HG02973 (cell line): ENCODE data around the gene SRGAP3.

Experiments used
- ATAC-seq: cut with Tn5 transposase; IDR thresholded peaks from one replicate; pipeline ENCODE4 v1.9.1; 2021; ENCODE audit warnings: moderate library complexity; ENCODE audit not compliant: unreplicated experiment

The SRGAP3 gene

GRCh38 chr3:9229325-9229724, 20.1 kb downstream of the SRGAP3 start:
- no peak for ATAC-seq

DNA sequence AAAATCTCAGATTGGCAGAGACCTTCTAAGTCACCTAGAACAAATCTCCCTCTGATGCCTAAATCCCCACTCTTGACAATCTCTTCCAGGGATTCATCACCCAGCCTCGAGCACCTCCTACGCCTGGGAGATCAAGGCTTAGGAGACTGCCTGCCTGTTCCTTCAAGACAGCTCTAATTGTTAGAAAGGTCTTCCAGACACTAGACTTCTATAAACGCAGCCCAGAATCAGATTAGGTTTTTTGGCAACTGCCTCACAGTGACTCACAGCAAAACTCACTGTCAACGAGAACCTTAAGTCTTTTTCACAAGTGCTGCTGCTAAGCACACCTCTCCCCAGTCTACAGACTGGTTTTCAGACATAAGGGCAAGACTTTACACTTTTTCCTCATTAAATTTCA, 23.1 kb downstream of the SRGAP3 start:
- ATAC-seq, result no peak

GRCh38 chr3:9225268-9225667, 24.2 kb downstream of the SRGAP3 start:
- ATAC-seq, result no peak

DNA sequence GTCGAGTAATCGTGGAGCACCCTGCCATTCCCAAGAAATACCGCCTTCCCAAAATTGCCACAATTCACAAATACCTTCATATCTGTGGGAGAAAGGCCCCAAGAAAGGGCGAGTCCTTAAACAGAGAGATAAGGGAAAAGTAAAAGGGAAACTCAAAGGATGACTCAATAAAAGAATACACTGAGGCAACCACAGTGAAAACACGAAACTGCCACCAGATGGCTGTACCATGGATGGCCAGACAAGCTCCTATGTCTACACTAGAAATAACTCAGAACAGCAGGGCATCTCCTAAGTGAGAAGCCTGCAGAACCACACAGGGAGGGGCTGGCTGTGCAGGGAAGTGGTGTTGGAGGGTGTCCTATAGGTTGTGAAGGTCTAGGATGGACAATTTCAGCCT, 25.0 kb downstream of the SRGAP3 start:
- peak; percentile 96 for ATAC-seq

DNA sequence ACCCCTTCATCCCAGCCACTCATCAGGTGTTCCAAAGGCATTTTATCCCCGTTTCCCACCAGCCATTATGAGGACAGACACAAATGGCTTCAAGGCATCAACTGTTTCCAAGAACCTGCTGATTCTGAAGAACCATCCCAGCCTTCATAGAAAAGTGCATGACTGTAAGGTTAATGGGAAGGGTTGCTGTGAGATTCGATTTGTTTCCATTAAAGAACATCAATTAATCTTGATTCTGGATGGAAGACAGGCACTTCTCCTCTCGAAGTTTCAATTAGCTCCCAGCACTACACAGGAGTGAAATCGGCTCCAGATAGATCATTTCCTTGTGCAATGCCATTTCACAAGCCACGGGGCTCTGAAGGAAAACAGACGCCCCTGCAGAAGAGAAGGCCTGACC, 25.8 kb downstream of the SRGAP3 start:
- ATAC-seq, result no peak

DNA sequence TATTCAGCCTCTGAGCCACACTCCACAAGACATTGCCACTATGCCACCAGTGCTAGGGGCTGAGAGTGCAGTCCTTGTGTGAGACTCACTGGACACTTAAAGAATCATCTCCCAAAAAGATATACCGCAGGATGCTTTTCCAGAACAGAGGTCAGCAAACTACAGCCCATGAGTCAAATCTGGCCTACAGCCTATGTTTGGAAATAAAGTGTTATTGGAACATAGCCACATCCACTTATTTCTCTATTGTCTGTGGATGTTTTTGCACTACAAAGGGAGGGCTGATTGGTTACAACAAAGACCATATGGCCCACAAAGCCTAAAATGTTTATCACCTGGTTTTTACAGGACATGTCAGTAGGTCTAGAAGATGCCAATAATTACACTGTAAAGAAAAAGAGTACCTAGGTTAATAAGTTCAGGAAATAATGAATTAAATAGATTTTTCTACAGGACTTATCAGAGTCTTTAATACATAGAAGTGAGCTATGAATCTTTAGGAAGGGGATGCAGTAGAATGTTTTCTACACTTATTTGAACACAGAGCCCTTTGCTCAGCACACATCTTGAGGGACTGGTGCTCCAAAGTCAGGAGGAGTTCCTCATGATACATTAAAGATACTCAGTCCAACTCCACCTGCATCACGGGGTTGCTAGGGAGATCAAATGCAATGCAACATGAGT, 26.3 kb downstream of the SRGAP3 start:
- ATAC-seq, result no peak

- no peak for ATAC-seq
Measured at GRCh38 chr3:9222049-9222448, 27.4 kb downstream of the SRGAP3 start.

- no peak for ATAC-seq
Measured at GRCh38 chr3:9218514-9218846, 31.0 kb downstream of the SRGAP3 start.

GRCh38 chr3:9217784-9218513, 31.5 kb downstream of the SRGAP3 start:
- no peak for ATAC-seq

GRCh38 chr3:9216736-9217135, 32.7 kb downstream of the SRGAP3 start:
- no peak for ATAC-seq

GRCh38 chr3:9214599-9214998, 34.8 kb downstream of the SRGAP3 start:
- ATAC-seq, result no peak

- no peak for ATAC-seq
Measured at GRCh38 chr3:9214185-9214584, 35.3 kb downstream of the SRGAP3 start.

DNA sequence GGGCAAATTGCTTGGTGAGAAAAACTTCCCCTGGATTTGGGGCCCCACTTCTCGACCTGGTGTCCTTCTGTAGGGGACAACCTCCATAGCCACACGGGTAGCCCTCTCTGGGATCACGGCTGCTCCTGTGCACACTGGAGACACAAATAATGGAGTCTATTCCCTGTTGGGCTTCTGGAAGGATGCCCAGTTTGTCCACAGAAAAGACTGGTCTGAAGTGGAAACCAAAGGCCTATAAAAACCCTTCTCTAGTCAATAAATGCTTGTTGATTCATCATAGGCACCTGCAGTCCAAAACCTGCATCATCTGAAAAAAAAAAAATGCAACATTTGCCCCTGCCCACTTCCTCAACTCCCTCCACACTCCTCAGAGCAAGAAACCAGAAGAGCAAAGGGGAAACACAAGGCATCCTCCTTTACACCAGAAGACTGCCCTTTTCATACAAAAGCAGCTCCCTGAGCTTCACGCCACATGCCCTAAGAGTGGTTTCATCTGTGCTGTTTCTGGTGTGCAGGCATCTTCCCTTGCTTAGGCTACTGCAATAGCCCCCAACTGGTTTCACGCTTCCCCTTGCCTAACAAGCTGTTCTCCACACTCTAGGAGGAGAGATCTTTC, 36.3 kb downstream of the SRGAP3 start:
- ATAC-seq, result no peak

DNA sequence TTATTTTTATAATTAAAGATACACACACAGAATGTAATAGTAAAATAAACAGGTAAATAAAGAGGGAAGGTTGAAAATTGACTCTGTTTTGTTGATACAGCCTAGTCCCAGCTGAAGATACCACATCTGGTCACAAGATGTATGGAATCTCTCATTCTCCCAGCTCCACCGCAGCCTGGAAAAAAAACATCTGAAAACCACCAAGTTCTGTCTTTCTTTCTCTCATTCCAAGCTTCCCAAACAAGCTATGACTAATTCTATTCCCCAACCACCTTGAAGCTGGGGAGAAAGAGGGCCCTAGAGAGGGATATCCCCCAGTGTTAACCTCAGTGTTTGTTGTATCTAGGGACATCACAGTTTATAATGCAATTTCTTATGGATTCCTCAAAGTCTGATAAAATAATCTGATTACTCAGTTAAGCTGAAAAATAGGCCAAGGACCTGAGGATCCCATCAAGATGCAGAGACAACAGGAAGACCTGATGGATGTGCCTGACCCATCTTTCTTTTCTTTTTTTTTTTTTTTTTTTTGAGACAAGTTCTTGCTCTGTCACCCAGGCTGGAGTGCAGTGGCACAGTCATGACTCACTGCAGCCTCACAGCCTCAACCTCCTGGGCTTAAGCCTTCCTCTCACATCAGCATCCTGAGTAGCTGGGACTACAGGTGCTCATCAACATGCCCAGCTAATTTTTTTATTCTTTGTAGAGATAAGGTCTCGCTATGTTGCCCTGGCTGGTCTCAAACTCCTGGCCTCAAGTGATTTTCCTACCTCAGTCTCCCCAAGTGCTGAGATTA, 38.1 kb downstream of the SRGAP3 start:
- ATAC-seq, result no peak

GRCh38 chr3:9209777-9210176, 39.7 kb downstream of the SRGAP3 start:
- no peak for ATAC-seq

- no peak for ATAC-seq
Measured at GRCh38 chr3:9208605-9209152, 40.8 kb downstream of the SRGAP3 start.

DNA sequence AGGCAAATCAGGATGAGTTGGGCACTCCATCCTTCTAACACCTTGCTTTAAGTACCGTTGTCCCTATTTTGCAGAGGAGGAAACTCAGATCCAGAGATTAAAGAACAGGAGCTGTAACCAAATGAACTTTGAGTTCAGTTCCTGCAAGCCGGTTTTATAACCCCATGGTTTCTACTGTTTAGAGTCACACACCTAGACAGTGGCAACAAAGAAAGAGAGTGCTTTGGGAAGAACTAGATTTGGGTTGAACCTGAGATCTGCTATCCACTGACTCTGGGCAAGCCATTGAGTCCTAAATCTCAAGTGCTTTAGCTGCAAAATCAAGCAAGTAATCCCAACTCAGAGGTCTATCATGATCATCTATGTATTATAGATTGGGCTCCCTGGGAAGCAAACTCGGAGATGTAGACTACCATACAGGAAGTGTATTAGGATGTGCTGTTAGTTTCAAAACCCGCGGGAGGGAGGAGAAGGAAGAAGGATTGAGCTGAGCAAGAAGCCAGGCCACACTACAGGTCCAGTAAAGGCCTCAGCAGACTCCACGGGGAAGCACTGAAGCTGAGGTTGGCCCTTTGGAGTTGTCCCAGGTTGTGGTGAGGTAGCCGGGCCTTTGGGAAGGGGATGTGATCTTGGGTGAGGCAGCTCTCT, 42.2 kb downstream of the SRGAP3 start:
- no peak for ATAC-seq

DNA sequence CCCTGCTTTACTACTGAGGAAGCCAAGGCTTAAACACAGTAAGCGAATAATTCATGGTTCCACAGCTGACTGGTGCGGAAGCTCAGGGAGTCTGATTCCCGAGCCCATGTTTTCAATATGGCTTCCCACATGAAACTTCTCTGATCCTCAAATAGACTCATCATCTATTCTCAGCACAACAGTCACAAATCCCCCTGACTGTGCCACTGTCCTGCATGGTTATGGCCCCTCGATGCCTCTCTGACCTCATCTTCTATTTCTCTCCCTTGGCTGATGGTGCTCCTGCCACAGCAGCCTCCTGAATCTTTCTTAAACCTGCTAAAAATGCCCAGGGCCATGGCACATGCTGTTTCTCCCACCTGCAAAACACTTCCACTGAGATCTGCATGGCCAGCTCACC, 43.2 kb downstream of the SRGAP3 start:
- no peak for ATAC-seq

GRCh38 chr3:9205345-9206143, 43.9 kb downstream of the SRGAP3 start:
- no peak for ATAC-seq
